Measurements from ENCODE around the gene TET3. TPM values are rescaled to one million over a fixed set of nuclear protein-coding genes. Genes with fewer than 3 reads are reported as not detected.
A peak's percentile ranks its signal among the peaks of the same experiment; 100 is the strongest.

Gene TET3
- total RNA-seq, 2 experiments from 2014 or later = 14.4 to 15.2 TPM

DNA sequence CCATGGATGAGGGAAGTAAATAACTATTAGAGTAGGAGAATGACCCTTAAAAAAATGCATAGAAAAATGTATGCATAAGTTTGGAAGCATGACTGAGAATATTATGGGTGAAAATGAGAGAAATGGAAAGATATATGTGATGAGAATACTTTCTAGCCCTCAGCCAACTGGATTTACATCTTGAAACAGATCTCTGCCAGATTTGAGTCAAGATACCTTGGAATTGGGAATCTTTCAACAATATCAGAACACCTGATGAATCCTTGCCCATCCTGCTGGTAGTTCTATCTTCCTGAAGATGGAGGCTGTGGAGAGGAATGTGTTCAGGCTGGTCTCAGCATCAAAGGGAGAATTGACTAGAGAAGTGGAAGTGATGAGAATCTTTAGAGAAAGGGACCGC lies 5.8 kb downstream of the TET3 start:
- Mint-ChIP-seq H3K36me3 (ENCODE audit: low read depth) (peaks cover 67% of the 10 kb centered on the region), H3K27me3 (ENCODE audit: low read depth) (no peaks in the 10 kb centered on the region), H3K4me1 (ENCODE audit: low read depth) (peaks cover 72% of the 10 kb centered on the region), H3K27ac (peak overlapping the region; percentile 7), H3K9me3 (peaks cover 14% of the 10 kb centered on the region), H3K4me3 (no peak overlapping the region)
- intact Hi-C loops (cut with micrococcal nuclease) = no loop called here
- DNase-seq = no peak
- CTCF ChIA-PET = interaction anchor here (1.2 kb wide), 1 partner anchor 164 kb away, joined by 3 read pairs; no protein-coding TSS in a partner anchor

GRCh38 chr2:73992036-73992435 lies 7.3 kb downstream of the TET3 start:
- Mint-ChIP-seq H3K9me3 (peaks cover 14% of the 10 kb centered on the region), H3K4me3 (no peak overlapping the region), H3K4me1 (ENCODE audit: low read depth) (peaks cover 78% of the 10 kb centered on the region), H3K36me3 (ENCODE audit: low read depth) (peaks cover 54% of the 10 kb centered on the region), H3K27me3 (ENCODE audit: low read depth) (no peaks in the 10 kb centered on the region), H3K27ac (peak overlapping the region; percentile 57)
- CTCF ChIA-PET = interaction anchor here (0.7 to 1.6 kb wide), 3 partner anchors 9 to 799 kb away, joined by 3 to 4 read pairs (median 3); no protein-coding TSS in a partner anchor
- no peak for DNase-seq
- intact Hi-C loops (cut with micrococcal nuclease) = no loop called here

GRCh38 chr2:73993376-73993775 lies 8.7 kb downstream of the TET3 start:
- H3K9me3 Mint-ChIP-seq = peaks cover 14% of the 10 kb centered on the region
- H3K27ac Mint-ChIP-seq = peak overlapping the region; percentile 50
- intact Hi-C loops (cut with micrococcal nuclease) = loop anchor here (1.0 kb wide), 1 partner anchor 8 kb away; no protein-coding TSS in a partner anchor
- CTCF ChIA-PET = no interaction called here
- no peaks in the 10 kb centered on the region for H3K27me3 Mint-ChIP-seq (ENCODE audit: low read depth)
- H3K36me3 Mint-ChIP-seq (ENCODE audit: low read depth) = peaks cover 49% of the 10 kb centered on the region
- H3K4me3 Mint-ChIP-seq = no peak overlapping the region
- DNase-seq = no peak
- peaks cover 79% of the 10 kb centered on the region for H3K4me1 Mint-ChIP-seq (ENCODE audit: low read depth)

DNA sequence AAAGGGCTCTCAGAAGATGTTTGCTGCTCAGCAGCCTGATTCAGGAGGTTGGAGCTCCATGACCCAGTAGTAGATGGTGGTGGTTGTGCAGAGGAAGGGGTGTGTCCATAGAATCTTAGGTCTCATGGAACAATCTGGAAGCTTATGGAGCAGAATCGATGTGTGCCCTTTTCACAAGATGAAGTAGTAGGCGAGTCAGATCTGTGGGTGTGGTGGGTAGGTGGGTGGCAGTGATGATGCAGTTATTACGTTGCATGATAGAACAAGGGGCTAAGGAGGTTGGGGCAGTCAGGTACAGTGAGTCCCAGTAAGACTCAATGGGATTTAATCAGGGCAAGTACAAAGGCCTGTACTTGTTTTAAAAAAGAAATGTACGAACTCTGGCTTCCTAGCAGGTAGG lies 9.1 kb downstream of the TET3 start:
- peaks cover 80% of the 10 kb centered on the region for H3K4me1 Mint-ChIP-seq (ENCODE audit: low read depth)
- DNase-seq = no peak
- H3K36me3 Mint-ChIP-seq (ENCODE audit: low read depth) = peaks cover 47% of the 10 kb centered on the region
- CTCF ChIA-PET = interaction anchor here (0.6 kb wide), 1 partner anchor 222 kb away, joined by 7 read pairs; no protein-coding TSS in a partner anchor
- H3K27ac Mint-ChIP-seq = peak overlapping the region; percentile 38
- no peak overlapping the region for H3K4me3 Mint-ChIP-seq
- H3K27me3 Mint-ChIP-seq (ENCODE audit: low read depth) = no peaks in the 10 kb centered on the region
- intact Hi-C loops (cut with micrococcal nuclease) = loop anchor here (1.0 kb wide), 1 partner anchor 8 kb away; no protein-coding TSS in a partner anchor
- peaks cover 14% of the 10 kb centered on the region for H3K9me3 Mint-ChIP-seq

DNA sequence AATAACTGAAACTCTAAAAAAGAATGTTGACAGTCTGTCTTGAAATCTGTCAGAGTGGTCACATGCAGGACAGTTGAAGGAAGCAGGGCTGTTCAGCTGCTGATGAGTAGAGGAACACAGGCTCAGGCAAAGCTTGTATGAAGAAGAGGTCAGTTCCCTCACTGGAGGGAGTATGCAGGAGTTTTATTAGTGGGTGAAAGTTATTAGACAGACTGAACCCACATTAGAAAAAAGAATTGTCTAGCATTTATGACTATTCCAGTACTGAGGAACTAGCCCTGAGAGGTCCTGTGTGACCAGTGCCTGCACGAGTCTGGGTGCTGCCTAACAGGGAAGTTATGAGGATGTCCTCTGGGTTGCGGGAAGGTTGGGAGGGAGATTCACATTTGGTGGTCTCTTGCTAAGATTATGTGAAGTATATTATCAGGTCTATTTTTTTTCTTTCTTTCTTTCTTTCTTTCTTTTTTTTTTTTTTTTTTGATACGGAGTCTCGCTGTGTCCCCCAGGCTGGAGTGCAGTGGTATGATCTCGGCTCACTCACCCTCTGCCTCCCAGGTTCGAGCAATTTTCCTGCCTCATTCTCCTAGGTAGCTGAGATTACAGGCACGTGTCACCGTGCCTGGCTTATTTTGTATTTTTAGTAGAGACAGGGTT lies 9.6 kb downstream of the TET3 start:
- Mint-ChIP-seq H3K27me3 (ENCODE audit: low read depth) (no peaks in the 10 kb centered on the region), H3K27ac (peak overlapping the region; percentile 38), H3K9me3 (peaks cover 14% of the 10 kb centered on the region), H3K36me3 (ENCODE audit: low read depth) (peaks cover 44% of the 10 kb centered on the region), H3K4me1 (ENCODE audit: low read depth) (peaks cover 81% of the 10 kb centered on the region), H3K4me3 (no peak overlapping the region)
- CTCF ChIA-PET = interaction anchor here (0.6 to 1.2 kb wide), 2 partner anchors 83 to 221 kb away, joined by 4 to 7 read pairs; no protein-coding TSS in a partner anchor
- DNase-seq = no peak
- intact Hi-C loops (cut with micrococcal nuclease) = no loop called here

GRCh38 chr2:73995810-73996209 lies 11.1 kb downstream of the TET3 start:
- H3K27me3 Mint-ChIP-seq (ENCODE audit: low read depth) = no peaks in the 10 kb centered on the region
- H3K36me3 Mint-ChIP-seq (ENCODE audit: low read depth) = peaks cover 29% of the 10 kb centered on the region
- intact Hi-C loops (cut with micrococcal nuclease) = no loop called here
- H3K4me3 Mint-ChIP-seq = no peak overlapping the region
- CTCF ChIA-PET = interaction anchor here (1.0 to 1.1 kb wide), 2 partner anchors 57 to 156 kb away, joined by 3 read pairs; no protein-coding TSS in a partner anchor
- peaks cover 10% of the 10 kb centered on the region for H3K9me3 Mint-ChIP-seq
- DNase-seq = no peak
- H3K4me1 Mint-ChIP-seq (ENCODE audit: low read depth) = peaks cover 81% of the 10 kb centered on the region
- no peak overlapping the region for H3K27ac Mint-ChIP-seq

DNA sequence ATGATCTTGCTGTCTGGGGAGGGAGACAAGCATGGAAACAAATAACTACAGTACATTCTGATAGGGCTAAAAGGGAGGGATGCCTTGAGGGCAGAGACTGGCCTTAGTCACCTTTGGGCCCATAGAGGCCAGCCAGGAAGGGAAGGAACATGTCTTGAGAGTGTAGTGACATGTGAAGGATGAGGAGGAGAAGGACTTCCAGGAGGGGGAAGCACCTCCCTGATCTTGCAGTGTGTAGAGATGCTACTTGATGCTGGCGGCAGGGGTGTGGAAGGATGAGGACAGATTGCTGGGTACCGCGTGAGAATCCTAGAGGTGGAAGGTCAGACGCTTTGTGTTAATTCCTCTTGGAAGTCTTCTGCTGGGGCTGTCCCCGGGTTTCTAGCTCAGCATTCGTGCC lies 13.1 kb downstream of the TET3 start:
- no peak overlapping the region for H3K4me3 Mint-ChIP-seq
- H3K27me3 Mint-ChIP-seq (ENCODE audit: low read depth) = no peaks in the 10 kb centered on the region
- no peak overlapping the region for H3K27ac Mint-ChIP-seq
- H3K36me3 Mint-ChIP-seq (ENCODE audit: low read depth) = peaks cover 14% of the 10 kb centered on the region
- peaks cover 86% of the 10 kb centered on the region for H3K4me1 Mint-ChIP-seq (ENCODE audit: low read depth)
- DNase-seq = peak; percentile 49
- intact Hi-C loops (cut with micrococcal nuclease) = no loop called here
- no peaks in the 10 kb centered on the region for H3K9me3 Mint-ChIP-seq
- CTCF ChIA-PET = interaction anchor here (0.9 to 1.7 kb wide), 3 partner anchors 9 to 16 kb away, joined by 3 to 14 read pairs (median 4); no protein-coding TSS in a partner anchor

GRCh38 chr2:73998451-73998850 lies 13.7 kb downstream of the TET3 start:
- peaks cover 84% of the 10 kb centered on the region for H3K4me1 Mint-ChIP-seq (ENCODE audit: low read depth)
- H3K27me3 Mint-ChIP-seq (ENCODE audit: low read depth) = no peaks in the 10 kb centered on the region
- peak overlapping the region; percentile 60 for H3K27ac Mint-ChIP-seq
- intact Hi-C loops (cut with micrococcal nuclease) = no loop called here
- H3K4me3 Mint-ChIP-seq = no peak overlapping the region
- CTCF ChIA-PET = interaction anchor here (0.6 to 1.7 kb wide), 5 partner anchors 11 to 166 kb away, joined by 3 to 14 read pairs (median 4); no protein-coding TSS in a partner anchor
- no peaks in the 10 kb centered on the region for H3K9me3 Mint-ChIP-seq
- peaks cover 11% of the 10 kb centered on the region for H3K36me3 Mint-ChIP-seq (ENCODE audit: low read depth)
- peak; percentile 52 for DNase-seq

- Mint-ChIP-seq H3K4me3 (no peak overlapping the region), H3K4me1 (ENCODE audit: low read depth) (peaks cover 84% of the 10 kb centered on the region), H3K27ac (peak overlapping the region; percentile 60), H3K27me3 (ENCODE audit: low read depth) (no peaks in the 10 kb centered on the region), H3K9me3 (no peaks in the 10 kb centered on the region), H3K36me3 (ENCODE audit: low read depth) (peaks cover 6% of the 10 kb centered on the region)
- no peak for DNase-seq
- CTCF ChIA-PET = interaction anchor here (0.6 to 1.7 kb wide), 4 partner anchors 11 to 166 kb away, joined by 4 to 14 read pairs (median 4); no protein-coding TSS in a partner anchor
- intact Hi-C loops (cut with micrococcal nuclease) = no loop called here
Measured at GRCh38 chr2:73998933-73999332, 14.2 kb downstream of the TET3 start.

- intact Hi-C loops (cut with micrococcal nuclease) = loop anchor here (5.0 kb wide), 1 partner anchor 107 kb away; no protein-coding TSS in a partner anchor
Measured at GRCh38 chr2:73999881-74000597, 15.3 kb downstream of the TET3 start.

DNA sequence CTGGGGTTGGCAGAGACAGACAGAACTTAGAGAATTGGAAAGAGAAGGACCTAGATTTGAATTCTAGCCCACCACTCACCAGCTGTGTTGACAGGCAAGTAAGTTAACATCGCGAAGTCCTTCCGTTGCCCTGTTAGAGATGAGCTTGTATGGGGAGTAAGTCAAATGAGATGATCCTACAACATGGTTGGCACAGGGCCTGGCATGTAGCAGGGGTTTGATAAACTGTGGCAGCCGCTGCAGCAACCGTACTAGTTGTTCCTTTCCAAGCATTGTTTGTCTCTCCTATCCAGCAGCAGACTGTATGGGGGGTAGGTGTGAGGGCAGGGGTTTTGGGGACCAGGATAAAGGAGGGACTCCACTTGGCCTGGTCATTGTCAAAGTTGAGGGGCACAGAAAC lies 16.0 kb downstream of the TET3 start:
- Mint-ChIP-seq H3K9me3 (no peaks in the 10 kb centered on the region), H3K4me3 (no peak overlapping the region), H3K27me3 (ENCODE audit: low read depth) (no peaks in the 10 kb centered on the region), H3K4me1 (ENCODE audit: low read depth) (peaks cover 84% of the 10 kb centered on the region), H3K36me3 (ENCODE audit: low read depth) (peaks cover 3% of the 10 kb centered on the region), H3K27ac (no peak overlapping the region)
- intact Hi-C loops (cut with micrococcal nuclease) = loop anchor here (1.0 to 5.0 kb wide), 3 partner anchors 7 to 107 kb away; no protein-coding TSS in a partner anchor
- CTCF ChIA-PET = interaction anchor here (0.9 to 2.5 kb wide), 8 partner anchors 9 to 178 kb away, joined by 3 to 18 read pairs (median 6); partner anchors contain the start of gene MOB1A
- no peak for DNase-seq

More at GRCh38 chr2:73999881-74000597, 15.3 kb downstream of the TET3 start:
- H3K27ac Mint-ChIP-seq = peak overlapping the region; percentile 39
- H3K36me3 Mint-ChIP-seq (ENCODE audit: low read depth) = peaks cover 3% of the 10 kb centered on the region
- no peaks in the 10 kb centered on the region for H3K27me3 Mint-ChIP-seq (ENCODE audit: low read depth)
- no peak for DNase-seq
- no peaks in the 10 kb centered on the region for H3K9me3 Mint-ChIP-seq
- CTCF ChIA-PET = interaction anchor here (0.9 to 2.5 kb wide), 5 partner anchors 13 to 176 kb away, joined by 3 to 18 read pairs (median 9); no protein-coding TSS in a partner anchor
- no peak overlapping the region for H3K4me3 Mint-ChIP-seq
- peaks cover 82% of the 10 kb centered on the region for H3K4me1 Mint-ChIP-seq (ENCODE audit: low read depth)

- peak overlapping the region; percentile 71 for H3K4me3 Mint-ChIP-seq
- CTCF ChIA-PET = interaction anchor here (0.6 to 2.5 kb wide), 11 partner anchors 9 to 177 kb away, joined by 3 to 18 read pairs (median 4); partner anchors contain the start of gene MOB1A
- H3K9me3 Mint-ChIP-seq = no peaks in the 10 kb centered on the region
- intact Hi-C loops (cut with micrococcal nuclease) = loop anchor here (1.0 to 5.0 kb wide), 3 partner anchors 8 to 106 kb away; no protein-coding TSS in a partner anchor
- peak; percentile 70 for DNase-seq
- H3K36me3 Mint-ChIP-seq (ENCODE audit: low read depth) = peaks cover 6% of the 10 kb centered on the region
- no peaks in the 10 kb centered on the region for H3K27me3 Mint-ChIP-seq (ENCODE audit: low read depth)
- peaks cover 85% of the 10 kb centered on the region for H3K4me1 Mint-ChIP-seq (ENCODE audit: low read depth)
- H3K27ac Mint-ChIP-seq = peak overlapping the region; percentile 86
Measured at GRCh38 chr2:74001121-74001520, 16.4 kb downstream of the TET3 start.
